GM19043 (cell line): ENCODE results near the gene ITGAE.
"Not testable (repeated sequence)": the region's sequence is repeated elsewhere in the genome, so short reads cannot be mapped to it uniquely, and the experiment has no call there.

Experiments used
- ATAC-seq: cut with Tn5 transposase; IDR thresholded peaks from one replicate; pipeline ENCODE4 v1.9.1; 2021; ENCODE audit warnings: low read depth; ENCODE audit not compliant: unreplicated experiment

ITGAE gene

DNA sequence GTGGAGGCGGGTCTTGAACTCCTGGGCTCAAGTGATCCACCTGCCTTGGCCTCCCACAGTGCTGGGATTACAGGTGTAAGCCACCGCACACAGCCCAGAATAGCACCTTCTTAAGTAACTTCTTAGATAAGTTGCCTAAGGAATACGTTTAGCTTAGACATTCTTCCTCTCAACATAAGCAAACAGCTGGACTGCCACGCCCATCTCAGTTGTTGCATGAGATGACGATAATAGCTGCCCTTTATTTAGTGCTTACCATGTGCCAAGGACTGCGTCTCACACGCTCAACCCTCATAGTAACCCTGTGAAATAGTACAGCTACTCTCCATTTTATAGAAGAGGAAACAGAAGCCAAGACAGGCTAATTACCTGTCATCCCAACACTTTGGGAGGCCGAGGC, 65.5 kb downstream of the ITGAE start:
- ATAC-seq: no peak

- not testable (repeated sequence) for ATAC-seq
These were observed 66.1 kb downstream of the ITGAE start for GRCh38 chr17:3734911-3735276.

DNA sequence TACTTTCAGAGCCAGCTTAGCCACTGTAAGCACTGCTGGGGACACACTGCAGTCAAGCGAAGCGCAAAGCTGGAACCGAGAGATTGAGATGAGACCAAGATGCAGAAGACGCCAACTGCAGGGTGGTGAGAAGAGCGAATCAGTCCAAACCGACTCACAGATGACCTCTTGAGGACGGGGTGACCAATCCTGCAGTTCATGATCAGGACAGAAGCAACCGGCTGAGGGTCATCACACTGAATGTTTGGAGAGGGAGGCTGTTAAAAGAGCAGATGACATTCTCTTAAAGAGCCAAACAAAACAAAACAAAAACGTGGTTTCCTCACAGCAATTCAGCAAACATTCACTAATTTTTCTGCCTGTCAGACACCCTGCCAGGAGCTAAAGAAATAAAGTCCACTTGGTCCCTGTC, 68.8 kb downstream of the ITGAE start:
- ATAC-seq: peak; percentile 59

GRCh38 chr17:3730881-3731429, 70.0 kb downstream of the ITGAE start:
- no peak for ATAC-seq

- no peak for ATAC-seq
These were observed 71.1 kb downstream of the ITGAE start for GRCh38 chr17:3729881-3730280.

DNA sequence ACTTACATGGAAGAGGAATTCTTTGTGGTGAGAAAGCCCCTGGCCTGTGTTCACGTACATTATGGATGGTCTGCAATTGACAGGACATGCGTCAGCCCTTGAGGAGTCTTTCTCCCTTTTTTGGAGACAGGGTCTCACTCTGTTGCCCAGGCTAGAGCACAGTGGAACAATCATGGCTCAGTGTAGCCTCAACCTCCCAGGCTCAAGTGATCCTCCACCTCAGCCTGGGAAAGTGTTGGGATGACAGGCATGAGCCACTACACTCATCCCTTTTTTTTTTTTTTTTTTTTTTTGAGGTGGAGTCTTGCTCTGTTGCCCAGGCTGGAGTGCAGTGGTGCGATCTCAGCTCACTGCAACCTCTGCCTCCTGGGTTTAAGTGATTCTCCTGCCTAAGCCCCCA, 72.9 kb downstream of the ITGAE start:
- ATAC-seq: not testable (repeated sequence)

DNA sequence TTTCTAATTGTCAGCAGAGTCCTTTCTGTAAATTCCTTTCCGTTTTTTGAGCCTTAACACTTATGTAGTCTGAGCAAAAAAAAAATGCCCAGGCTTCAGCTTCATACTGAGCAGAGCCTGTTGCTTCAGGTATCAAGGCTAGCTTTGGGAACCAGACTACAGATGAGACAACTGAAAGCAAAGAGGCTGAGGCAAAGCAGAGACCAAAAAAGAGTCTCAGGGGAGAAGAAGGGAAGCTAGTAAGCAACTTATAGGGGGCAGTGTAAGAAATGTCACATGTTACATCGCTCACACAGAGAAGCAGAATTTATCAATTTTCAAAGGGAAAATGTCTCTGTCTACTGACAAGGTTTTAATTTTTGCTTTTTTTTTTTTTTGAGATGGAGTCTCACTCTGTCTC, 73.9 kb downstream of the ITGAE start:
- no peak for ATAC-seq

DNA sequence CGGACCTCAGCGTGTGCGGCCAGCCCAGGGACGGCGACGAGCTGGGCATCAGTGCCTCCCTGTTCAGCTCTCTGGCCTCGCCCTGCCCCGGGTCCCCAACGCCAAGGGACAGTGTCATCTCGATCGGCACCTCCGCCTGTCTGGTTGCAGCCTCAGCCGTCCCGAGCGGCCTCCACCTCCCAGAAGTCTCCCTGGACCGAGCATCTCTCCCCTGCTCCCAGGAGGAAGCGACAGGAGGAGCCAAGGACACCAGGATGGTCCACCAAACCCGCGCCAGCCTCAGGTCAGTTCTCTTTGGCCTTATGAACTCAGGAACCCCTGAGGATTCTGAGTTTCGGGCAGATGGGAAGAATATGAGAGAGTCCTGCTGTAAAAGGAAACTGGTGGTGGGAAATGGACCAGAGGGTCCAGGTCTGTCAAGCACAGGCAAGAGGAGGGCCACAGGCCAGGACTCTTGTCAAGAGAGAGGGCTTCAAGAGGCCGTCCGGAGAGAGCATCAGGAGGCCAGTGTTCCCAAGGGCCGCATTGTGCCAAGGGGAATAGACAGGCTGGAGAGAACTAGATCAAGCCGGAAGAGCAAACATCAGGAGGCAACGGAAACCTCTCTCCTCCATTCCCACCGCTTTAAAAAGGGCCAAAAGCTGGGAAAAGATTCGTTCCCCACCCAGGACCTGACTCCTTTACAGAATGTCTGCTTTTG, 76.5 kb downstream of the ITGAE start:
- no peak for ATAC-seq

DNA sequence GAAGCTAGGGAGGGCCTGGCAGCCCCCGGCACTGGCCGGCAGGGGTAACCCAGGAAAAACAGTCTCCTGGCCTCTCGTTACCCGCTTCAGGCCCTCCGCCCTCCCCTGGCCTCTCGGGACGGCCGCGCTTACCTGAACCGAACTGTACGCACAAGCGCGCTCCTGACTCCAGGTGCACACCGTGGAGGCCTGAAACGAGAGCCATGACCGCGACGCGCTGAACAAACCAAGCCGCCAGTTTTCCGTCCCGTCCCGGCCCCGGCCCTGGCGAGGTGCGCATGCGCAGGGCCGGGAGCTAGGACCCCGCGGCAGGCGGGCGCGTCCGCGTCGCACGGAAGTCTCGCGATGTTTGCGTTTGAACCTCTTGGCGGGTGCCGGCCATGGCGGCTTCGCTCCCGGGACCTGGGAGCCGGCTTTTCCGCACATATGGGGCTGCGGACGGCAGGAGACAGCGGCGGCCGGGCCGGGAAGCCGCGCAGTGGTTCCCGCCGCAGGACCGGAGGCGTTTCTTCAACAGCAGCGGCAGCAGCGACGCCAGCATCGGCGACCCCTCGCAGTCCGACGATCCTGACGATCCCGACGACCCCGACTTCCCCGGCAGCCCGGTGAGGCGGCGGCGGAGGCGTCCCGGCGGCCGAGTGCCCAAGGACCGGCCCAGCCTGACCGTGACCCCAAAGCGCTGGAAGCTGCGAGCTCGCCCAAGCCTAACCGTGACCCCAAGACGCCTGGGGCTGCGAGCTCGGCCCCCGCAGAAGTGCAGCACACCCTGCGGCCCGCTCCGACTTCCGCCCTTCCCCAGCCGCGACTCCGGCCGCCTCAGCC, 77.2 kb downstream of the ITGAE start, which contains the start of gene HASPIN:
Gene HASPIN (plus strand): TSS at position 348 of the 822 bp plus-strand sequence. CDS start 33 bp downstream, at position 381.
- peak; percentile 85 for ATAC-seq

- no peak for ATAC-seq
These were observed 77.8 kb downstream of the ITGAE start for GRCh38 chr17:3723188-3723555.

DNA sequence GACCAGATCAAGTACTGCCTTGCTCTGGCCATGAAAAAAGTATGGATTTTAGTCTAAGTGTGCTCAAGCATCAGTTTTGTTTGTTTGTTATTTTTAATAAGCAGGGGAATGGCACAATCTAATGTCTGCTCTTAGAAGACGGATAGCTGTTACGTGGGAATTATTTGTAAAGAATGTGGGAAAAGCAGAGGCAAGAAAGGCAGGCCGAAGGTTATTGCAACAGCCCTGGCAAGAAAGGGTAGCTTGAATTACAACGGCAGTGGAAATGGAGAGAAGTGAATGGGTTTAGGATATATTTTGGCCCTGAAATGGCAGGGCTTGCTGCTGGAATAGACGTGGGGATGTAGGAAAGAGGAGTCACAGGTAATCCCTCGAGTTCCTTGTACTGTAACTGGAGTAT, 78.3 kb downstream of the ITGAE start:
- no peak for ATAC-seq

- no peak for ATAC-seq
These were observed 81.7 kb downstream of the ITGAE start for GRCh38 chr17:3719265-3719664.

GRCh38 chr17:3718201-3718600, 82.8 kb downstream of the ITGAE start:
- ATAC-seq: no peak

DNA sequence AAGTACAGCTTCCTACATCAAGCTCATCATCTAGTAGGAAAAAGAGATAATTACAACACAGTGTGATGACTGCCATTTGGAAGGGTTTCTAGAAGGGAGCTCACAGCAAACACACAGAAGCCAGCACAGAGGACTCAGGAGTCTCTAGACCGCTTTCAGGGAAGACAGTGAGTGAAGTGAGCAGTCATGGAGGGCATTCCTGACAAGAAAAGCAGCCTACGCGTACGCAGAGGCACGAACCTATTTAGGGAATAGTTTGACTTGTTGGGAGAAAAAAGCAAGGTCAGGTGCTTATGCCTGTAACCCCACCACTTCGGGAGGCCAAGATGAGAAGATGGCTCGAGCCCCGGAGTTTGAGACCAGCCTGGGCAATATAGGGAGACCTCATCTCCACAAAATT, 85.7 kb downstream of the ITGAE start:
- ATAC-seq: no peak

DNA sequence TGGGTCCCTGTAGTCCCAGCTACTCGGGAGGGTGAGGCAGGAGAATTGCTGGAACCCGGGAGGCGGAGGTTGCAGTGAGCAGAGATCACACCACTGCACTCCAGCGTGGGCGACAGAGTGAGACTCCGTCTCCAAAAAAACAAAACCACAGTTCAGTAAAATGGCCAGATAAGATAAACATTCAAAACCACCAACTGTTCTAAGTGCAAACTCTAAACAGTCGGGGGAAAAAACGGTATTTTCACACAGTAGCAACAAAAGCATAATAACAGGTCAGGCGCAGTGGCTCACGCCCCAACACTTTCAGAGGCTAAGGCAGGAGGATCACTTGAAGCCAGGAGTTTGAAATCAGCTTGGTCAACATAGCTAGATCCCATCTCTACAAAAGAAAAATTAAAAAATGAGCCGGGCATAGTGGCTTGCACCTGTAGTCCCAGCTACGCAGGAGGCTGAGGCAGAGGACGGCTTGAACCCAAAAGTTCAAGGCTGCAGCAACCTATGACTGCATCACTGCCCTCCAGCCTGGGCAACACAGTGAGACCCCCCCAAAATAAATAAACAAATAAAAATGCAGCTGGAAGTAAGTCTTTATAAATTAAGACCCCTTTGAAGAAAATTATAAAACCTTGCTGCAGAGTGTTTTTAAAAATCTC, 88.1 kb downstream of the ITGAE start:
- no peak for ATAC-seq

DNA sequence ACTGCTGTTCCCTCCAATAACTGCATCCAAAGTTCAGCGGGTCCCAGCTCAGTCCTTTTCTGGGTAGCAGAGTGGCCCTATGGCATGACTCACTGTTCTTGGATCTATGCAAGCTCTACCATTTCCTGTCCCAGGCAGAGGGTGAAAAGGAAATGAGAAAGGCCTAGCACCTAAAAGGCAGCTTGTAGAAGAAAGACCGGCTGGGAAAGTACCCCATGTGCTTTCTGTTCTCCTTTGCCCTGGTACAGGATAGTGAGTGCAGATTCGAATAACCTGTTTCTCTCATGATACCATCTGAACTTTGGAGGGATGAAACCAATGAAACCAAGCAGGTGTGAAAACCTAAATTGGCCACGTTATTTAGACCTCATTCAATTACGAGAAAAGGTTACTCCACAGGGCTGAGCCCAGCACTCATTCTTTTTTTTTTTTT, 90.0 kb downstream of the ITGAE start:
- ATAC-seq: peak; percentile 89

- ATAC-seq: no peak
These were observed 92.6 kb downstream of the ITGAE start for GRCh38 chr17:3708366-3708765.

DNA sequence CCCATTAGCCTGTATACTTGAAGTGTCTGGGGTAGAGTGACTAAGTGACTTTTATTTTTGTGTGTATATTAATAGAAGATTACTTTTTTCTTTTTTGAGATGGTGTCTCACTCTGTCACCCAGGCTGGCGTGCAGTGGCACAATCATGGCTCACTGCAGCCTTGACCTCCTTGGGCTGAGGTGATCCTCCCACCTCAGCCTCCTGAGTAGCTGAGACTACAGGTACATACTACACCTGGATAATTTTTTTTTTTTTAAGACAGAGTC, 95.3 kb downstream of the ITGAE start:
- not testable (repeated sequence) for ATAC-seq

DNA sequence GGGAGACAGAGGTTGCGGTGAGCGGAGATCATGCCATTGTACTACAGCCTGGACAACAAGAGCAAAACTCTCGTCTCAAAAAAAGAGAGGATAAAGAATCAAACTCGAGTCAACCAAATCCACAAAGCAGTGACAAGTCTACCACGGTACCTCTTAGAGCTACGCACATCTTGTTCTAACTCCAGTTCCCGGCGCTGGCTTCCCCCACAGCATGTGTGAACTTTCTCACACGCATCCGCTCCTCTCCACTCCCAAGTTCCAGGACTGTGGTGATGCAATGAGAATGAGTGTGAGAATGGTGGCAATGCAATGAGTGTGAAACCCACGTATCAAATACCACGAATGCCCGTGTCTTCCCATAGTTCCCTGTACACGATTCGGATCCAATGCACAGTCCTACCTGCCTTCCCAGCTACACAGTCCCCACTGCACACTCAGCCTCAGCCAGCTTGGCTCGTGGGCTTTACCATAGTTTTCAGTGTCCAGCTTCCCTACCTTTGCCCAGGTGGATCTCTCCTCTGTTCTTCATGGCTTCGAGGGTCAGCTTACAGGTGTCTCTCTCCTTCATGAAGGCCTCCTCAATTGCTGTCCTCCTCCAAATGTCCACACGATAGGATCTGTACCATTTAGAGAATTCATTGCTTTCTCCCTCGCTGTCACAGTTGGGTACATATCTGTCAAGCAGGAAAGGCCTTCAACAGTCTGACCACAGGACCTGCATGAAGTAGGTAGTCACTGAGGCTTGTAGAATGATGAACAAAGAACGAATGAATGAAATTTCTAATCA, 95.9 kb downstream of the ITGAE start:
- no peak for ATAC-seq

DNA sequence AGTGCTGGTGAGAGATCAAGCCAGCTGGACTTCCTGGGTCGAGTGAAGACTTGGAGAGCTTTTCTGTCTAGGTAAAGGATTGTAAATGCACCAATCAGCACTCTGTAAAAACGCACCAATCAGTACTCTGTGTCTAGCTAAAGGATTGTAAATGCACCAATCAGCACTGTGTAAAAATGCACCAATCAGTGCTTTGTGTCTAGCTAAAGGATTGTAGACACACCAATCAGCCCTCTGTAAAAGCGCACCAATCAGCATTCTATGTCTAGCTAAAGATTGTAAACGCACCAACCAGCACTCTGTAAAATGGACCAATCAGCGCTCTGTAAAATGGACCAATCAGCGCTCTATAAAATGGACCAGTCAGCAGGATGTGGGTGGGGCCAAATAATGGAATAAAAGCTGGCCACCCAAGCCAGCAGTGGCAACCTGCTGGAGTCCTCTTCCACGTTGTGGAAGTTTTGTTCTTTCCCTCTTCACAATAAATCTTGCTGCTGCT, 98.9 kb downstream of the ITGAE start:
- ATAC-seq: not testable (repeated sequence)
